A673 (cell line): Measurements from ENCODE around the gene CPNE1.

Source experiments
- EZH2 ChIP-seq: fragments of 200-600 bp; sonication (generic); IDR thresholded peaks from 2 replicates; pipeline ENCODE4 v1.6.1; 2017; ENCODE audit warnings: borderline replicate concordance, low read depth, mild to moderate bottlenecking, mixed read lengths, antibody characterized with exemption, low read length; ENCODE audit not compliant: poor library complexity, severe bottlenecking
- TF ChIP-seq, protein P1 (sequence below): fragments of 300-800, 200-600 bp; sonication (generic); conservative IDR thresholded peaks from 2 replicates; pipeline ENCODE4 v1.5.1; 2017; ENCODE audit warnings: low read depth, mild to moderate bottlenecking, antibody characterized with exemption, low read length, moderate library complexity, mixed read lengths

DNA sequence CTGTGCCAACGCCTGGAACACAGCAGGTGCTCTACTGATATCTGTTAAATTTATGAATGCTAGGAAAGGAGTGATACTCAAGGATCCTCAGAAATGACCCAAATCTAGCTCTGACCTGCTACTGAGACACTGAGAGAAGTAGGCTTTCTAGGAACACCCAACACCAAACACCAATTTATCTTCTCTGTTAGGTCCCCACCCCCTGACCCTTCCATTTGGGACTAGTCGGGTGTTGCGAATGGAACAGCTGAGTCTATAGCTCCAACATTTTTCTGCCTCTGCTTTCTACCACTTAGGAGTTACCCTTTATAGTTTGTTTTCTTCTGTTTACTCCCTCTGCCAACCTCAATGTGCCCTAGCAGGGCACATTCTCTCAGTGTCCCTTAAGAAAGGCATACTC, 24.0 kb downstream of the CPNE1 start:
- TF ChIP-seq, protein P1, sequence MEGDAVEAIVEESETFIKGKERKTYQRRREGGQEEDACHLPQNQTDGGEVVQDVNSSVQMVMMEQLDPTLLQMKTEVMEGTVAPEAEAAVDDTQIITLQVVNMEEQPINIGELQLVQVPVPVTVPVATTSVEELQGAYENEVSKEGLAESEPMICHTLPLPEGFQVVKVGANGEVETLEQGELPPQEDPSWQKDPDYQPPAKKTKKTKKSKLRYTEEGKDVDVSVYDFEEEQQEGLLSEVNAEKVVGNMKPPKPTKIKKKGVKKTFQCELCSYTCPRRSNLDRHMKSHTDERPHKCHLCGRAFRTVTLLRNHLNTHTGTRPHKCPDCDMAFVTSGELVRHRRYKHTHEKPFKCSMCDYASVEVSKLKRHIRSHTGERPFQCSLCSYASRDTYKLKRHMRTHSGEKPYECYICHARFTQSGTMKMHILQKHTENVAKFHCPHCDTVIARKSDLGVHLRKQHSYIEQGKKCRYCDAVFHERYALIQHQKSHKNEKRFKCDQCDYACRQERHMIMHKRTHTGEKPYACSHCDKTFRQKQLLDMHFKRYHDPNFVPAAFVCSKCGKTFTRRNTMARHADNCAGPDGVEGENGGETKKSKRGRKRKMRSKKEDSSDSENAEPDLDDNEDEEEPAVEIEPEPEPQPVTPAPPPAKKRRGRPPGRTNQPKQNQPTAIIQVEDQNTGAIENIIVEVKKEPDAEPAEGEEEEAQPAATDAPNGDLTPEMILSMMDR: no peak
- TF ChIP-seq EZH2: no peak
